H9 (cell line): Measurements from ENCODE around the gene SGCD. TPM values are rescaled to one million over a fixed set of nuclear protein-coding genes. Genes with fewer than 3 reads are reported as not detected.

ENCODE experiments used
- DNase-seq: peaks from one replicate; pipeline ENCODE4 v3.0.0-alpha.2; 2017
- H2AFZ ChIP-seq: one replicate; pipeline ENCODE4 v1.6.1; 2013; ENCODE audit warnings: mild to moderate bottlenecking, low read length, control low read depth, moderate library complexity
- H2AK5ac ChIP-seq: 2 replicates; pipeline ENCODE4 v1.6.1; 2013; ENCODE audit warnings: low read length, control low read depth, mixed read lengths; ENCODE audit not compliant: insufficient read length
- H2BK120ac ChIP-seq: one replicate; pipeline ENCODE4 v1.6.1; 2013; ENCODE audit warnings: low read depth, mild to moderate bottlenecking, low read length, control low read depth, inconsistent platforms; ENCODE audit not compliant: poor library complexity, severe bottlenecking
- H2BK12ac ChIP-seq: 2 replicates; pipeline ENCODE4 v1.6.1; 2013; ENCODE audit warnings: low read length, control low read depth, mixed read lengths, low read depth; ENCODE audit not compliant: insufficient read length
- H2BK15ac ChIP-seq: 2 replicates; pipeline ENCODE4 v1.6.1; 2013; ENCODE audit warnings: low read depth, low read length, control low read depth
- H2BK20ac ChIP-seq: one replicate; pipeline ENCODE4 v1.6.1; 2013; ENCODE audit warnings: low read depth, mild to moderate bottlenecking, low read length, control low read depth, inconsistent platforms; ENCODE audit not compliant: poor library complexity, severe bottlenecking
- H2BK5ac ChIP-seq: 2 replicates; pipeline ENCODE4 v1.6.1; 2013; ENCODE audit warnings: low read length, control low read depth, mixed read lengths; ENCODE audit not compliant: insufficient read length
- H3K14ac ChIP-seq: 2 replicates; pipeline ENCODE4 v1.6.1; 2013; ENCODE audit warnings: low read length, control low read depth; ENCODE audit not compliant: insufficient read depth
- H3K18ac ChIP-seq: 2 replicates; pipeline ENCODE4 v1.6.1; 2013; ENCODE audit warnings: low read depth, mild to moderate bottlenecking, mixed read lengths, low read length, control low read depth; ENCODE audit not compliant: insufficient read length
- H3K23ac ChIP-seq: 2 replicates; pipeline ENCODE4 v1.6.1; 2013; ENCODE audit warnings: low read length, control low read depth, mixed read lengths, low read depth; ENCODE audit not compliant: insufficient read length
- H3K23me2 ChIP-seq: 2 replicates; pipeline ENCODE4 v1.6.1; 2013; ENCODE audit warnings: low read depth, mild to moderate bottlenecking, mixed read lengths, low read length, control low read depth; ENCODE audit not compliant: insufficient read length, poor library complexity, severe bottlenecking
- H3K27ac ChIP-seq: 2 replicates; pipeline ENCODE4 v1.5.1; 2013; ENCODE audit warnings: low read length, control low read depth, mixed read lengths, low read depth; ENCODE audit not compliant: insufficient read length
- H3K27me3 ChIP-seq: 2 replicates; pipeline ENCODE4 v1.6.1; 2013; ENCODE audit warnings: low read length, control low read depth, inconsistent platforms; ENCODE audit not compliant: insufficient read depth
- H3K4ac ChIP-seq: 2 replicates; pipeline ENCODE4 v1.6.1; 2013; ENCODE audit warnings: low read depth, mild to moderate bottlenecking, control low read depth, inconsistent platforms, low read length, moderate library complexity
- H3K4me1 ChIP-seq: 2 replicates; pipeline ENCODE4 v1.6.1; 2013; ENCODE audit warnings: low read length, control low read depth, inconsistent platforms; ENCODE audit not compliant: insufficient read depth
- H3K4me2 ChIP-seq: 2 replicates; pipeline ENCODE4 v1.6.1; 2013; ENCODE audit warnings: low read length, control low read depth, mixed read lengths; ENCODE audit not compliant: insufficient read length, insufficient read depth
- H3K56ac ChIP-seq: 2 replicates; pipeline ENCODE4 v1.6.1; 2013; ENCODE audit warnings: low read depth, mild to moderate bottlenecking, mixed read lengths, low read length, control low read depth; ENCODE audit not compliant: insufficient read length
- H3K79me1 ChIP-seq: 2 replicates; pipeline ENCODE4 v1.6.1; 2013; ENCODE audit warnings: low read depth, mild to moderate bottlenecking, moderate library complexity, low read length, control low read depth, inconsistent platforms; ENCODE audit not compliant: insufficient read depth, poor library complexity, severe bottlenecking
- H3K79me2 ChIP-seq: 2 replicates; pipeline ENCODE4 v1.6.1; 2013; ENCODE audit warnings: low read length, control low read depth, inconsistent platforms; ENCODE audit not compliant: insufficient read depth
- H3K9ac ChIP-seq: 2 replicates; pipeline ENCODE4 v1.6.1; 2013; ENCODE audit warnings: low read length, control low read depth, mixed read lengths; ENCODE audit not compliant: insufficient read length; ENCODE audit errors: extremely low read depth
- H3K9me3 ChIP-seq: one replicate; pipeline ENCODE4 v1.6.1; 2013; ENCODE audit warnings: low read depth, low read length, inconsistent platforms; ENCODE audit not compliant: control insufficient read depth
- H3T11ph ChIP-seq: one replicate; pipeline ENCODE4 v1.6.1; 2013; ENCODE audit warnings: mild to moderate bottlenecking, low read length, control low read depth, inconsistent platforms
- H4K20me1 ChIP-seq: one replicate; pipeline ENCODE4 v1.6.1; 2013; ENCODE audit not compliant: control insufficient read depth, insufficient read length, insufficient read depth
- H4K5ac ChIP-seq: 2 replicates; pipeline ENCODE4 v1.6.1; 2013; ENCODE audit warnings: low read depth, mild to moderate bottlenecking, mixed read lengths, low read length, control low read depth; ENCODE audit not compliant: insufficient read length
- H4K8ac ChIP-seq: replicated peaks from 2 replicates; pipeline ENCODE4 v1.6.1; 2013; ENCODE audit warnings: low read length, control low read depth, mixed read lengths, low read depth; ENCODE audit not compliant: insufficient read length
- H4K91ac ChIP-seq: 2 replicates; pipeline ENCODE4 v1.6.1; 2013; ENCODE audit warnings: low read depth, mild to moderate bottlenecking, moderate library complexity, mixed read lengths, low read length, control low read depth; ENCODE audit not compliant: insufficient read length
- H3K27ac Mint-ChIP-seq, 3 experiments: 2 replicates in 2 of 3; 3 replicates in 1 of 3; pipeline ENCODE4 v1.8.0; 2020 to 2021; ENCODE audit warnings: mixed read lengths in 3 of 3, mild to moderate bottlenecking in 1 of 3, moderate library complexity in 1 of 3
- H3K27me3 Mint-ChIP-seq: 2 replicates; pipeline ENCODE4 v1.8.0; 2021; ENCODE audit warnings: low read depth, mild to moderate bottlenecking, moderate library complexity, mixed read lengths
- H3K36me3 Mint-ChIP-seq, 3 experiments: 2 replicates in 2 of 3; 3 replicates in 1 of 3; pipeline ENCODE4 v1.8.0; 2020 to 2021; ENCODE audit warnings: low read depth in 3 of 3, mixed read lengths in 3 of 3; ENCODE audit not compliant: insufficient read depth in 1 of 3
- H3K4me1 Mint-ChIP-seq, 2 experiments: 2 replicates each; pipeline ENCODE4 v1.8.0; 2020; ENCODE audit warnings: mixed read lengths in 2 of 2
- H3K4me3 Mint-ChIP-seq, 2 experiments: 2 replicates in 1 of 2; 3 replicates in 1 of 2; pipeline ENCODE4 v1.8.0; 2020 to 2021; ENCODE audit warnings: mild to moderate bottlenecking in 2 of 2, mixed read lengths in 2 of 2, moderate library complexity in 1 of 2
- H3K9me3 Mint-ChIP-seq, 2 experiments: 2 replicates in 1 of 2; 3 replicates in 1 of 2; pipeline ENCODE4 v1.8.0; 2020; ENCODE audit warnings: mild to moderate bottlenecking in 2 of 2, mixed read lengths in 2 of 2, moderate library complexity in 1 of 2
- CTCF ChIP-seq: fragments of 200-600 bp; sonication (generic); conservative IDR thresholded peaks from 3 replicates; pipeline ENCODE4 v1.8.0; 2021; ENCODE audit warnings: antibody characterized with exemption, mild to moderate bottlenecking
- WGBS: extraction: QIAGEN DNeasy Blood & Tissue Kit; methylation state at CpG from one replicate; pipeline ENCODE4 v1.1.7; 2013; ENCODE audit warnings: missing lambda C conversion rate, low lambda C conversion rate, mixed read lengths; ENCODE audit not compliant: insufficient read length; ENCODE audit errors: extremely low coverage; 5-methylcytosine and 5-hydroxymethylcytosine counted together
- total RNA-seq: library from RNA; stranded (reverse); gene quantifications from 2 replicates; pipeline ENCODE4 v1.2.1, GENCODE V29; 2021

SGCD gene
- total RNA-seq, 1 experiment from 2014 or later = 0.11 TPM

- no peaks in the 10 kb centered on the region for H3K36me3 Mint-ChIP-seq
- H3K79me2 ChIP-seq = no peaks in the 10 kb centered on the region
- no peak overlapping the region for H2BK120ac ChIP-seq
- peaks cover 2 to 8% of the 10 kb centered on the region in 2 experiments for H3K4me1 Mint-ChIP-seq
- H3K14ac ChIP-seq = no peak overlapping the region
- no peak for TF ChIP-seq CTCF
- no peak overlapping the region for H3K56ac ChIP-seq
- H4K5ac ChIP-seq = no peak overlapping the region
- no peak overlapping the region for H2AFZ ChIP-seq
- H3K9me3 Mint-ChIP-seq = no peaks in the 10 kb centered on the region
- H3K4me3 Mint-ChIP-seq = no peak overlapping the region
- H3K23me2 ChIP-seq = no peaks in the 10 kb centered on the region
- no peak overlapping the region for H2BK20ac ChIP-seq
- H3K27me3 ChIP-seq = no peaks in the 10 kb centered on the region
- H3K9ac ChIP-seq = no peak overlapping the region
- H3K23ac ChIP-seq = no peak overlapping the region
- H3K18ac ChIP-seq = no peak overlapping the region
- H2AK5ac ChIP-seq = no peak overlapping the region
- no peak overlapping the region for H3K4ac ChIP-seq
- no peak overlapping the region for H3K27ac ChIP-seq
- no peaks in the 10 kb centered on the region for H3K9me3 ChIP-seq
- no peaks in the 10 kb centered on the region for H3K4me1 ChIP-seq
- no peak overlapping the region for H3K27ac Mint-ChIP-seq
- H3K79me1 ChIP-seq = no peaks in the 10 kb centered on the region
- no peaks in the 10 kb centered on the region for H4K20me1 ChIP-seq
- H4K8ac ChIP-seq = no peak overlapping the region
- no peak overlapping the region for H2BK12ac ChIP-seq
- no CpG with 5 or more reads among the region's 2 CpGs for WGBS
- no peak overlapping the region for H2BK15ac ChIP-seq
- H3T11ph ChIP-seq = no peak overlapping the region
- H4K91ac ChIP-seq = no peak overlapping the region
- H3K27me3 Mint-ChIP-seq = no peaks in the 10 kb centered on the region
- DNase-seq = no peak
- no peak overlapping the region for H2BK5ac ChIP-seq
- H3K4me2 ChIP-seq = no peak overlapping the region
Observed at GRCh38 chr5:156758011-156758791, 431.2 kb downstream of the SGCD start.
